GM23338 (cell line): ENCODE results near the gene HNRNPK. TPM values are rescaled to one million over a fixed set of nuclear protein-coding genes. Genes with fewer than 3 reads are reported as not detected.

Source experiments
- ATAC-seq: fragments of 200-7000 bp; cut with Tn5 transposase; 3 replicates; pipeline ENCODE4 v1.9.1; 2020
- DNase-seq: peaks from one replicate; pipeline ENCODE4 v3.0.0-alpha.2; 2015; ENCODE audit warnings: low spot score
- H2AFZ ChIP-seq: fragments of 200-600 bp; sonication (generic); 2 replicates; pipeline ENCODE4 v1.8.0; 2016; ENCODE audit warnings: antibody characterized with exemption, mild to moderate bottlenecking, moderate library complexity
- H3F3A ChIP-seq: fragments of 200-600 bp; sonication (generic); replicated peaks from 2 replicates; pipeline ENCODE4 v1.8.0; 2017; ENCODE audit warnings: antibody characterized with exemption, mixed run types, low read depth
- H3K27ac ChIP-seq: fragments of 200-600 bp; sonication (generic); 2 replicates; pipeline ENCODE4 v1.6.1; 2016; ENCODE audit warnings: low read depth
- H3K27me3 ChIP-seq: fragments of 200-600 bp; sonication (generic); 2 replicates; pipeline ENCODE4 v1.8.0; 2016; ENCODE audit warnings: mild to moderate bottlenecking, mixed run types, moderate library complexity; ENCODE audit not compliant: insufficient read depth
- H3K36me3 ChIP-seq: fragments of 200-600 bp; sonication (generic); 2 replicates; pipeline ENCODE4 v1.8.0; 2016; ENCODE audit warnings: mild to moderate bottlenecking; ENCODE audit not compliant: insufficient read depth
- H3K4me1 ChIP-seq: fragments of 200-600 bp; sonication (generic); 2 replicates; pipeline ENCODE4 v1.8.0; 2016; ENCODE audit warnings: mild to moderate bottlenecking, moderate library complexity; ENCODE audit not compliant: insufficient read depth
- H3K4me2 ChIP-seq: fragments of 200-600 bp; sonication (generic); 2 replicates; pipeline ENCODE4 v1.7.1; 2017; ENCODE audit warnings: mixed run types
- H3K4me3 ChIP-seq: fragments of 200-600 bp; sonication (generic); 2 replicates; pipeline ENCODE4 v1.6.1; 2016; ENCODE audit warnings: mixed run types
- H3K79me2 ChIP-seq: fragments of 200-600 bp; sonication (generic); replicated peaks from 2 replicates; pipeline ENCODE4 v1.8.0; 2017; ENCODE audit warnings: mild to moderate bottlenecking; ENCODE audit not compliant: insufficient read depth
- H3K9me2 ChIP-seq: fragments of 200-600 bp; sonication (generic); 2 replicates; pipeline ENCODE4 v1.8.0; 2017; ENCODE audit not compliant: insufficient read depth
- H4K20me1 ChIP-seq: fragments of 200-600 bp; sonication (generic); replicated peaks from 2 replicates; pipeline ENCODE4 v1.8.0; 2017; ENCODE audit warnings: mild to moderate bottlenecking; ENCODE audit not compliant: insufficient read depth
- H3K27ac Mint-ChIP-seq: 2 replicates; pipeline ENCODE4 v1.8.0; 2020; ENCODE audit warnings: inconsistent platforms, mild to moderate bottlenecking, moderate library complexity, mixed read lengths
- H3K27me3 Mint-ChIP-seq: 3 replicates; pipeline ENCODE4 v1.8.0; 2022; ENCODE audit warnings: low read depth, mild to moderate bottlenecking, moderate library complexity, mixed read lengths, inconsistent platforms; ENCODE audit not compliant: insufficient read depth, poor library complexity
- H3K36me3 Mint-ChIP-seq: 3 replicates; pipeline ENCODE4 v1.8.0; 2021; ENCODE audit warnings: low read depth, mild to moderate bottlenecking, inconsistent platforms, moderate library complexity, mixed read lengths
- H3K4me1 Mint-ChIP-seq: 3 replicates; pipeline ENCODE4 v1.8.0; 2020; ENCODE audit warnings: mild to moderate bottlenecking, inconsistent platforms, mixed read lengths
- H3K4me3 Mint-ChIP-seq: 3 replicates; pipeline ENCODE4 v1.8.0; 2021; ENCODE audit warnings: moderate library complexity, mild to moderate bottlenecking, inconsistent platforms, mixed read lengths
- H3K9me3 Mint-ChIP-seq: 3 replicates; pipeline ENCODE4 v1.8.0; 2020; ENCODE audit warnings: moderate library complexity, mild to moderate bottlenecking, inconsistent platforms, mixed read lengths
- CREB1 ChIP-seq: fragments of 250-450 bp; sonication (Bioruptor Pico); IDR thresholded peaks from 2 replicates; pipeline ENCODE4 v1.5.0; 2020; ENCODE audit warnings: low read depth, mild to moderate bottlenecking, moderate library complexity
- EZH2 ChIP-seq: fragments of 200-600 bp; sonication (generic); IDR thresholded peaks from one replicate; pipeline ENCODE4 v1.8.0; 2017; ENCODE audit warnings: antibody characterized with exemption, mild to moderate bottlenecking, low read depth; ENCODE audit not compliant: unreplicated experiment
- EZH2phosphoT487 ChIP-seq: fragments of 200-600 bp; sonication (generic); IDR thresholded peaks from one replicate; pipeline ENCODE4 v1.8.1; 2018; ENCODE audit warnings: antibody characterized with exemption; ENCODE audit not compliant: unreplicated experiment
- JUNB ChIP-seq: IDR thresholded peaks from one replicate; pipeline ENCODE4 v1.6.1; 2016; ENCODE audit warnings: antibody characterized with exemption; ENCODE audit not compliant: unreplicated experiment
- NANOG ChIP-seq: IDR thresholded peaks from 2 replicates; pipeline ENCODE4 v1.6.1; 2016; ENCODE audit warnings: antibody characterized with exemption, borderline replicate concordance
- POLR2AphosphoS5 ChIP-seq: IDR thresholded peaks from 2 replicates; pipeline ENCODE4 v1.6.1; 2016; ENCODE audit warnings: antibody characterized with exemption, low read depth
- REST ChIP-seq: IDR thresholded peaks from one replicate; pipeline ENCODE4 v1.6.1; 2018; ENCODE audit warnings: antibody characterized with exemption; ENCODE audit not compliant: unreplicated experiment
- STAT1 ChIP-seq: IDR thresholded peaks from one replicate; pipeline ENCODE4 v1.6.1; 2016; ENCODE audit warnings: antibody characterized with exemption; ENCODE audit not compliant: unreplicated experiment
- ZNF114 ChIP-seq: fragments of 250-450 bp; sonication (Bioruptor Pico); IDR thresholded peaks from 2 replicates; pipeline ENCODE4 v1.5.0; 2020; ENCODE audit warnings: mild to moderate bottlenecking, moderate library complexity
- ZNF331 ChIP-seq: fragments of 250-450 bp; sonication (Bioruptor Pico); IDR thresholded peaks from 2 replicates; pipeline ENCODE4 v1.5.0; 2020; ENCODE audit warnings: low read depth, mild to moderate bottlenecking, moderate library complexity
- ZNF462 ChIP-seq: fragments of 250-450 bp; sonication (Bioruptor Pico); IDR thresholded peaks from 2 replicates; pipeline ENCODE4 v1.5.0; 2020; ENCODE audit warnings: mild to moderate bottlenecking, moderate library complexity
- polyA plus RNA-seq: library from polyadenylated mRNA; unstranded; fragments of >200 nt; fragmentation: Nextera tagmentation; extraction: Ambion mirVana; gene quantifications from 2 replicates; pipeline ENCODE4 v1.2.1, GENCODE V29; 2016
- total RNA-seq: library from RNA; depleted of rRNA; stranded (reverse); fragments of >200 nt; shearing (Covaris generic); gene quantifications from 2 replicates; pipeline ENCODE4 v1.2.3, GENCODE V29; 2014
- TF ChIP-seq, protein P1 (sequence below), 2 experiments: fragments of 200-600 bp in 1 of 2; sonication (generic) in 1 of 2; conservative IDR thresholded peaks; 2 replicates each; pipeline versions ENCODE4 v1.5.1 to v1.6.1; 2016 to 2017; ENCODE audit warnings: antibody characterized with exemption in 2 of 2, low read depth in 2 of 2, mild to moderate bottlenecking in 2 of 2, moderate library complexity in 1 of 2
- TF ChIP-seq, protein P2 (sequence below): IDR thresholded peaks from 2 replicates; pipeline ENCODE4 v1.6.1; 2016; ENCODE audit warnings: antibody characterized with exemption

Gene HNRNPK
- total and polyA plus RNA-seq, 2 experiments from 2014 or later, result 417 to 1,083 TPM

DNA sequence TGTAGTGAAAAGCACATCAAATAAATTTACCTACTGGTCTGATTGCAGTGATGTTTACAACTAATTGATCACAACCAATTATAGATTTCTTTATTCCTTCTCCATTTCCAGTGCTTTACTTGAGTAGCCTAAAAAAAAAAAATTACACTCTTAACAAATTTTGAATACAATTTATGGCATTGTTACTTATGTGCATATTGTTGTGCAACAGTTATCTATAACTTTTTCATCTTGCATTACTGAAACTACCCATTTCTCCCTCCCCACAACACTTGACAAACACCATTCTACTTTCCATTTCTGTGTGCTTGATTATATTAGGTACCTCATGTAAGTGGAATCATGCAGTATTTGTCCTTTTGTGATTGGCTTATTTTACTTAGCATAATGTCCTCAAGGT lies 12.9 kb upstream of the HNRNPK start:
- no peak overlapping the region for H3K27ac ChIP-seq
- peaks cover 2% of the 10 kb centered on the region; the same call in 2 of the 3 replicates for H3K4me1 Mint-ChIP-seq
- no peak for ATAC-seq
- H3K27me3 ChIP-seq, result no peaks in the 10 kb centered on the region
- H3K9me2 ChIP-seq, result no peaks in the 10 kb centered on the region
- no peak overlapping the region for H2AFZ ChIP-seq
- H3K4me1 ChIP-seq, result no peaks in the 10 kb centered on the region
- peaks cover 40% of the 10 kb centered on the region for H4K20me1 ChIP-seq
- peaks cover 28% of the 10 kb centered on the region for H3K36me3 Mint-ChIP-seq
- H3K27me3 Mint-ChIP-seq, result no peaks in the 10 kb centered on the region
- H3K27ac Mint-ChIP-seq, result no peak overlapping the region
- H3F3A ChIP-seq, result no peaks in the 10 kb centered on the region
- H3K4me3 ChIP-seq, result no peak overlapping the region
- H3K4me3 Mint-ChIP-seq, result no peak overlapping the region
- TF ChIP-seq NANOG (no peak), JUNB (no peak), STAT1 (no peak), POLR2AphosphoS5 (no peak), EZH2phosphoT487 (no peak), ZNF331 (CRISPR knock-in tag) (no peak), ZNF462 (CRISPR knock-in tag) (no peak), CREB1 (CRISPR knock-in tag) (no peak), EZH2 (no peak), REST (no peak), ZNF114 (CRISPR knock-in tag) (no peak)
- TF ChIP-seq, protein P1, sequence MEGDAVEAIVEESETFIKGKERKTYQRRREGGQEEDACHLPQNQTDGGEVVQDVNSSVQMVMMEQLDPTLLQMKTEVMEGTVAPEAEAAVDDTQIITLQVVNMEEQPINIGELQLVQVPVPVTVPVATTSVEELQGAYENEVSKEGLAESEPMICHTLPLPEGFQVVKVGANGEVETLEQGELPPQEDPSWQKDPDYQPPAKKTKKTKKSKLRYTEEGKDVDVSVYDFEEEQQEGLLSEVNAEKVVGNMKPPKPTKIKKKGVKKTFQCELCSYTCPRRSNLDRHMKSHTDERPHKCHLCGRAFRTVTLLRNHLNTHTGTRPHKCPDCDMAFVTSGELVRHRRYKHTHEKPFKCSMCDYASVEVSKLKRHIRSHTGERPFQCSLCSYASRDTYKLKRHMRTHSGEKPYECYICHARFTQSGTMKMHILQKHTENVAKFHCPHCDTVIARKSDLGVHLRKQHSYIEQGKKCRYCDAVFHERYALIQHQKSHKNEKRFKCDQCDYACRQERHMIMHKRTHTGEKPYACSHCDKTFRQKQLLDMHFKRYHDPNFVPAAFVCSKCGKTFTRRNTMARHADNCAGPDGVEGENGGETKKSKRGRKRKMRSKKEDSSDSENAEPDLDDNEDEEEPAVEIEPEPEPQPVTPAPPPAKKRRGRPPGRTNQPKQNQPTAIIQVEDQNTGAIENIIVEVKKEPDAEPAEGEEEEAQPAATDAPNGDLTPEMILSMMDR (conservative IDR thresholded peaks at IDR 0.05; ENCODE audit: low read depth in 2 of 2), result no peak
- TF ChIP-seq, protein P2, sequence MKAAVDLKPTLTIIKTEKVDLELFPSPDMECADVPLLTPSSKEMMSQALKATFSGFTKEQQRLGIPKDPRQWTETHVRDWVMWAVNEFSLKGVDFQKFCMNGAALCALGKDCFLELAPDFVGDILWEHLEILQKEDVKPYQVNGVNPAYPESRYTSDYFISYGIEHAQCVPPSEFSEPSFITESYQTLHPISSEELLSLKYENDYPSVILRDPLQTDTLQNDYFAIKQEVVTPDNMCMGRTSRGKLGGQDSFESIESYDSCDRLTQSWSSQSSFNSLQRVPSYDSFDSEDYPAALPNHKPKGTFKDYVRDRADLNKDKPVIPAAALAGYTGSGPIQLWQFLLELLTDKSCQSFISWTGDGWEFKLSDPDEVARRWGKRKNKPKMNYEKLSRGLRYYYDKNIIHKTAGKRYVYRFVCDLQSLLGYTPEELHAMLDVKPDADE, result no peak
- no peak for DNase-seq
- H3K79me2 ChIP-seq, result peaks cover 96% of the 10 kb centered on the region
- no peaks in the 10 kb centered on the region for H3K36me3 ChIP-seq
- no peak overlapping the region for H3K4me2 ChIP-seq
- H3K9me3 Mint-ChIP-seq, result no peaks in the 10 kb centered on the region
